ENCODE results near the gene MRFAP1L1.

Gene MRFAP1L1

DNA sequence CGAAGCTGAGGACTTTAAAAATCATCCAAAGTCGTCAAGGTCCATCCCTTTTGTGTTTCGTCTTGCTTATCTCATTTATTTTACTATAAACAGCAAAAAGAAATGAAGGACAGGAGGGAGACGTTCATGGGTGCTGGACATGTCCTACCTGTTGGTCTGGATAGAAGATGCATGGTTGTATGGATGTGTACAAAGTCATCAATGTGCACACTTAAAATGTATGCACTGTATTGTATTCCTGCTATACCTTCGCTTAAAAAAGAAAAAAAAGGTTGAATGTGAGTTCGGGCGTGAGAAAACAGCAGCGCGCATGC, 6.0 kb upstream of the MRFAP1L1 start:
- no peak for DNase-seq

DNA sequence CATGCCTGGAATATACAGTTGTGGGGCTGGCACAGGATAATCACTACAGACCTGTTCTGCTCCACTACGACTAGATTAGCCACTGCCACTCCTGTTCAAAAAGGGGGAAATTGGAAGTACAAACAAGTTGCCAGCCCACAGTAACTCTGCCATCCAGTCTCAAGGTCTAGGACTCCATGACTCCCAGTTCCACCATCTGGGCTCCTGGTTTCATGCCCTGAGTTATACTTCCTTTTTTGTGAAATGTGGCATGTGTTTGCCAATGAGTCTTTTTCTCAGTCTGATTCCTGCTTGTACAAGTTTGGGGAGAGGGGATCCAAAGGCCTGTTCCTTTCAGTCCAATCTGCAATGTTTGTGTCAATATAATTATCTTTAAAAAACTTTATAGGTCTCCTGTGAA, 5.3 kb upstream of the MRFAP1L1 start:
- no peak for DNase-seq

DNA sequence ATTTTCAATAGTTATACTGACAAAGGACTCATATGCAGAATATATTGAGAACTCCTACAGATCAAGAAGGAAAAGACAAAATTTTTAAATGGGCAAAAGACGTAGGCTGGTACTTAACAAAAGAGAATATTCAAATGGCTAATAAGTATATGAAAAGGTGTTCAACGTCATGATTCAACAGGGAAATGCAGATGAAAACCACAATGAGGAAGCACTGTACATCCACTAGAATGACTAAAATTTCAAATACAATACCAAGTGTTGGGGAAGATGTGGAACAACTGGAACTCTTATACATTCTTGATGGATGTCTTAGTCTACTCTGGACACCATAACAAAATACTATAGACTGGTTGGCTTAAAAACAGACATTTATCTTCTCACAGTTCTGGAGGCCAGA, 1.3 kb upstream of the MRFAP1L1 start:
- no peak for DNase-seq

DNA sequence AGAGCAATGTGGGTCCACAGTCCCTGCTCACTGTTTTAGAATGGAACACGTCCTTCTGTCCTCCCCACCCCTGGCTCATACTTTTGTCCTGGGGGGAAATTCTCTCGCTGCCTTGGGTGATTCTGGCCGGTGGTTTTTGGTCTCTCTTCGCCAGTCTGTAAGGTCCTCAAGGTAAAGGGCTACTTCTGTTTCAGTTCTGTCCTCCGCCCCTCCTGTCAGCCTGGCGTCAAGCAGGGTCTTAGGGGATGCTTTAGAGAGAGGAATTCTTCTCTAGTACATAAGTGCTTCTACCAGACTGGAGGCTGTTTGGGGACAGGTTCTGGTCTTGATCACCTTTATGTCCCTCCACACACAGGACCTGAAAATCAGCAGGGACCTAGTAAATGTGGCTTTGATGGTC, 617 bp upstream of the MRFAP1L1 start:
- DNase-seq = no peak

DNA sequence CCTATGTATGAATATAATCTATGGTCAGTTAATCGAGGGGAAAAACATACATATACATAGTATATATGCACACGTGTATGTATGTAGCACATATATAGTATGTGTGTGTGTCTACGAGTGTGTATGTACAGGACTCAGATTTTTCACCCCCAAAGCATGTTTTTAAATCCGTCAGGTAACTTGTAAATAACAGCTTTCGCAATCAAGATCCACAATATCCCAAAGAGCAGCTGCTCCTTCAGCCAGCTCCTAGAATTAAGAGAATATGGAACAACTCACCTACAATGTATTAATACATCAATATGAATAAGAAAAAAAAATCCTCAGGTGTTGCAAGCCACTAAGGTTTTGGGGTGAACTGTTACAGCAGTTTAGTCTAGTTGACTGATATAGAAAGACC, 3.5 kb downstream of the MRFAP1L1 start:
- DNase-seq = no peak

DNA sequence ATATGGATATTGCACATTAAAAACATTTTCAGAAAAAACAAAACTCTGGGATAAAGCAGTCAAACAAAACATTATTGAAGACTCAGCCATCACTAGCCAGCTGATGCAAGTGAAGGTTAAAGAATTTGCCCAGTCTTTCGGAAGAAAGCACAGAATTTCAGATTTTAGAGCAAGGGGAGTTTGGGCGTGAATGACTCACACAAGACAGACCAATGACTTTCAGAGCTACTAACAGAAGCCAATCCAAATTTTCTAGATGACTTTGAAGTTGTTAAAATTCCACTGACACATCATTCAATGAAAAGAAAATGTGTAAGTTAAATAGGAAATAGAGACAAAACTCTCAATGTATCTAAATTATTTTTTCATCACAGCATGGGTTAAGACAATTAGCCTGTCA, 4.0 kb downstream of the MRFAP1L1 start:
- DNase-seq = no peak

DNA sequence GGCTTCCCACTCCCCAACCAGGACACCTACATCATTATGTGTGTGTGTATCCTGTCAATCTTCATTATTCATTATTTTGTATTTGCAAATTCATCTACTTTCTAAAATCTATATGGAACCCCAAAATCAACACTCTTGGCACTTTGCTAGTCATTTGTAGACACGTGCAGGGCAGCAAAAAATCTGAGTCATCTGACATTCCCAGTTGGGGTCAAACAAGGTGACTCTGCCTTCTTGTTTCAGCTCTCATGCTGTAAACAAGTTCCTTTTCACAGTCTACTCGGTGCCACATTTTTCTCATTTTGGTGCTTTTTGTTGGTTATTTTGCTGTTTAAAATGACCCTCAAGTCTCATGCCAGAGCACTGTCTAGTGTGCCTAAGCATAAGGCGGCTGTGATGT, 5.9 kb downstream of the MRFAP1L1 start:
- DNase-seq = no peak

DNA sequence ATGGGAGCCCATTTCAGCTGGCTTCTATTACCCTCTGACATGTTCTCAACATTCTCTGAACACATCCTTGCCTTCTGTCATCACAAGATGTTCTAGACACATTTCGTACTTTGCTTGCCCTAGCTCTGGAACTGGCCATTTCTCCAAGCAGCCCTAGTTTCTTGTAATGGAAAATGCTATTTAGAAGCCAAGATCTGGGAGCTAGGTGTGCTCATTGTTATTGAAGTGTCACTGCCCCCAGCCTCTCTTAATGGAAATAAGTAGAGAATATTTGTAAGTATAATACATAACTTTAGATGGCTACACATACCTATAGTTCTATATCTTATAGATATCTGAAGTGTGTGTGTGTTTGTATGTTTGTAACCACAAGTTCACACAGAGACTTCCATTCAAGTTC, 6.9 kb downstream of the MRFAP1L1 start:
- no peak for DNase-seq

DNA sequence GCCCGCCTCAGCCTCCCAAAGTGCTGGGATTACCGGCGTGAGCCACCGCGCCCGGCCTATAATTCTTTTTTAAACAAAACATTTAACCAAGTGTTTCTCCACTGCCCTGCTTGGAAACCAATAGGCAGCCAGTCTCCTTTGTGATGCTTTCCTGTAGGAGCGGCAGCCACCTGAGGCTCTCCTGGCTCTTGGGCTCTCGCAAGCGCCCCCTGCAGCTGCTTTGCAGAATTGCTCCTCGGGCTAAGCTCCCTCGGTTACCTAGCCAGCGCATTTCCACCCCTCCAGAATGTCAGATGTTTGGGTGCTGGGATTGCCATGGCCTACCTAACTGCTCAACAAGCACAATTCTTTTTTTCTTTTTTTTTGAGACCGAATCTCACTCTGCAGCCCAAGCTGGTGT, 8.3 kb downstream of the MRFAP1L1 start:
- no peak for DNase-seq

DNA sequence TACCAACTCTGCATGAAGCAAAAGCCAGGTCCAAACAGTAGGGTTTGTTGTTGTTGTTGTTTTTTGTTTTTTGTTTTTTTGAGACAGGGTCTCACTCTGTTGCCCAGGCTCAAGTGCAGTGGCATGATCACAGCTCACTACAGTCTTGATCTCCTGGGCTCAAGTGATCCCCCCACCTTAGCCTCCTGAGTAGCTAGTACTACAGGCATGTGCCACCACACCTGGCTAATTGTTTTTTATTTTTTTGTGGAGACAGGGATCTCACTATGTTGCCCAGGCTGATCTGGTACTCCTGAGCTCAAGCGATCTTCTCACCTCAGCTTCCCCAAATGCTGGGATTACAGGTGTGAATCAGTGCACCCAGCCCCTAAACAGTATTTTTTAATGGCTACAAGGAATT, 9.8 kb downstream of the MRFAP1L1 start:
- no peak for DNase-seq

DNA sequence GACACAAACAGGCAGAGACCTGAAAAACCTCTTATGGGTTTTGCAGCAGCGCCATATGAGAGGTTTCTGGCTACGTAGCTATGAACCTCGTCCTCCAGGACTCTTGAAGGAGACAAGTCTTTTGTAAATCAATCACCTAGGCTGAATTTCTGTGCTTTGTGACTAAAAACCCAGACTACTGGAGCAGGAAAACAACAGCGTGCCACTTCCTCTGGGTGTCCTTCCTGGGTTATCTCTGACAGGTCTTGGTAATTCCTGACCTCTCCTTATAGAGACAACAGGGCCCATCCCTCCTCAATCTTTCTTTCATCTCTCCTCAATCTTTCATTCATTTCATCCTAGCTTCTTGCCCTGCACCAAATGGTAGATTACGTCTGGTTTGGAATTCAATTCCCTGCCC, 10.3 kb downstream of the MRFAP1L1 start:
- no peak for DNase-seq

DNA sequence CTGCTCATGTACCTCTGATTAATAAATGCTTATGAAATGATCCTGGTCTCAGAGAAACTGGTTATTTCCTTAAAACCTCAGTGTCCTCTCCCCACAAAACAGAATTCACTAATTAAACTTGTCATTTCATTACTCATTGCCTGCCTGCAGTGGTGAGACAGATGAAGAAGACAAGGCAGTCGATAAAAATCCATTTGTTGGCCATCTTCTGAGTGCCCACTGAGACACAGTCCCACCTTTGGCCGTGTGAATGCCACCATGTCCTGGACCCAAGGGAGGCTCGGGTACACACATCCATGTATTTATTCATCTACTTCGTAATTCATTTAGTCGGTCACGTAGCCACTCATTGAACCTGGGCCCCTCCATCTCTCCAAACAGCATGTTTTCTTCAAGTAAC, 12.5 kb downstream of the MRFAP1L1 start:
- DNase-seq = no peak

DNA sequence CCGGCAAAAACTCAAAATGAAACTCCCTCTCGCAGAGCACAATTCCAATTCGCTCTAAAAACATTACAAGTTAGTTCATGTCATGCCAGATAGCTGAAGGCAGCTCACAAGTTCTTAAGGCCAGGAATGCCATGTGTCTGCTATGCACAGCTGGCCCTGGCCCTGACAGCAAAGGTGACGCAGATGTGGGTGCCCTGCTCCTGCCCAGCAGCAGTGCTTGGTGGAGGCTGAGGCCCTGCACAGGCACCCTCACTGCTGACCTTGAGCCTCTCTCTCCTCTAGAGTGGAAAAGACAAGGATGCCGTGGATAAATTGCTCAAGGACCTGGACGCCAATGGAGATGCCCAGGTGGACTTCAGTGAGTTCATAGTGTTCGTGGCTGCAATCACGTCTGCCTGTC, 13.1 kb downstream of the MRFAP1L1 start:
- DNase-seq = no peak

DNA sequence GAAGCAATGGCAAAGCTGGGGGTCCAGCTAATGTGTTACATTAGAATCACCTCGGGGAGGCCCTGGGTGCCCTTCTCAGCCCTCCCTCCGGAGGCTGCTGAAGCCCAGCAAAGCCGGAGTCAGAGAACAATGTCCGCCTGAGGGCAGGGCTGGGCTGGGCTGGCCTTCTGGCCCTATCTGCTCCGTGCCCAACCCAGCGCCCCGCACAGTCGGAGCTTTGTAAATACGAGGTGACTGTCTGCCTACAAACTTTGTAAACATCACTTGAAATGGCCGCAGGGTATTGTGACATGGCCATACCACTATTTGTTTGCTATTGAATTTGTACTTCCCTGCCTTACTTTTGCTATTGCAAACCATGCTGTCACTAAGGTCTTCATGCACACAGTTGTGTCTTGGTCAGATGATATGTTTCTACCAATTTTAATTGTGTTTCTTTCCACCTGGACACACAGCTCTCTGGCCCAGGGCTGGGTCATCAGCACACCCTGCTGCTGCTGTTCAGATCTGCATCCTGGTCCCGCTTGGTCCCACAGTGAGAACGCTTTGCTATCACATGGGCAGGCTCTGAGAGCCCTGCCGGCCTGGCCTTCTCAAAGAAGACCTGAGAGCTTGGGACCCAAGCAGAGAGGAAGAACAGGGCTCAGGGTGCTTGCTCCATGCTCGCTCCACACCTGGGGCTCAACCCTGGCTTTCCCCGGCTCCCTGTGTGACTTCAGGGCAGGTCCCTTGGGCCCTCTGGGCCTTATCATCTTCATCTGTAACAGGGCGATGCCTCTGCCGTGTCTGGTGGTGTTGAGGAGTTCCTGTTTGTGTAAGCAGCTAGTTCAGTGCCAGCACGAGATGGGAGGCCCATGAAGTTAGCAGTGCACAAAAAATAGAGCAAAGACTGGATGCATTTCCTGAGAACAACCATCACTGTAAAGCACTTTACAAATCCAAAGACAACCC, 13.7 kb downstream of the MRFAP1L1 start:
- DNase-seq = no peak

DNA sequence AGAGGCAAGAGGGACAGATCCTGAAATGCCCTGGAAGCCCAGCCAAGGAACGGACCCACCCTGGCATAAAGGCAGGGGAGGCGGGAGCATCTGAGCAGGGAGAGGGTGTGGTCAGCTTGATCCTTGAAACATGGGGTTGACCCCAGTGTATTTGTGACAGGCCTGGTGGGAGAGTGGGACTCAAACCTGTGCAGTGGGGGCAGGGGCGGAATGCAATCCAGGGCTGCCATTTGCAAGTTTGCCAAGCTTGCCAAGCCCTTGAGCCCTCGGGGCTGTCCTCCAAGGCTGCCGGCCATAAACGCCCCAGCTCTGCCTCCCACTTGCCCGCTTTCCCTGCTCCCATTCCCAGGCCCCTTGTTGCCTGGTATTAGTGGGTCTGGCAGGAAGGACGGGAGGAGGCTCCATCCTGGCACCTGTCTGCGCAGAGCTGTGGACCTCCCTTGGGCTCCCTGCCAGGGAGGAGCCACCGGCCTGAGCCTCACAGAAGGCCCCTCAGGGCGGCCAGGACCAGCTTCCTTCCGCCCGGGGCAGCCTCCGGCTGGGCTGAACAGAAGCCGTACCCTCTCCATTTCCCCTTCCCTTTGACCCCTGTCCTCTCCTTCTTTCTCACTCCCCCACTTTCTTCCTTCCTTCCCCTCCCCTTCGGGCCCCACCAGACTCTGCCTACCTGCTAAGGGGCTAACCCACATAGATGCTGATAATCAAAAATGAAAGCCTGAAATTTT, 15.3 kb downstream of the MRFAP1L1 start:
- no peak for DNase-seq

DNA sequence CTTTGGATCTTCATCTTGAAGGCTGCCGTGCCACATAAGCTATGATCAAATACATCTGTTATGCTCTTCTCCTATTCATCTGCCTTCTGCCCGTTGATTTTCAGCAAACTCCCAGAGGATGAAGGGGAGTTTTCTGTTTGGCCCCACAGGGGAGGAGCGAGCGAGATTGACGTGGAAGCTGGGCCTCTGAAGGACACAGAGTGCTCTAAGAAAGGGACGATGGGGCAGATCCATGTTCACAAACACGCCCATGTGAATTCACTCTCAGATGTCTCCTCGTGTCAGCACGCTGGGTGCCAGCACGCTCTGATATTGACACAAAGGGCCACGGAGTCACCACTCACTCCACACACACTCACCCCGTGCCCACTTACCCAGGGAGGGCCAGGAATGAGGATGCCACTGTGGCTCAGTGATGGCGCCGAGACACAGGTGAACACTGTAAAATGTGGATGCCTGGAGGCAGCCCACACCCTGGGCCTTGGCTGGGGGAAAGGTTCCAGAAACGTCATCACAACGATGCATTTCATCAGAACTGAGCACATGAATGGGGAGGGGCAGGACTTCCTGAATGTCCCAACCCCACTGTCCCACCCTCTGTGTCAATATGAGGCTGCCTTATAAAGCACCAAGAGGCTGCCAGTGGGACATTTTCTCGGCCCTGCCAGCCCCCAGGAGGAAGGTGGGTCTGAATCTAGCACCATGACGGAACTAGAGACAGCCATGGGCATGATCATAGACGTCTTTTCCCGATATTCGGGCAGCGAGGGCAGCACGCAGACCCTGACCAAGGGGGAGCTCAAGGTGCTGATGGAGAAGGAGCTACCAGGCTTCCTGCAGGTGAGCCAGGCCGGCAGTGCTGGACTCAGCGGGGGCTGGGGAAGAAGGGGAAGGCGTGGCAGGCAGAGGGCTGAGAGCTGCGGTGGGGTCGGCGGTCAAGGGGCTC, 16.2 kb downstream of the MRFAP1L1 start, which contains the start of gene S100P:
S100P (plus strand) TSS at position 648 of the 946 bp plus-strand sequence; CDS start at position 703, 55 bp downstream.
- no peak for DNase-seq

DNA sequence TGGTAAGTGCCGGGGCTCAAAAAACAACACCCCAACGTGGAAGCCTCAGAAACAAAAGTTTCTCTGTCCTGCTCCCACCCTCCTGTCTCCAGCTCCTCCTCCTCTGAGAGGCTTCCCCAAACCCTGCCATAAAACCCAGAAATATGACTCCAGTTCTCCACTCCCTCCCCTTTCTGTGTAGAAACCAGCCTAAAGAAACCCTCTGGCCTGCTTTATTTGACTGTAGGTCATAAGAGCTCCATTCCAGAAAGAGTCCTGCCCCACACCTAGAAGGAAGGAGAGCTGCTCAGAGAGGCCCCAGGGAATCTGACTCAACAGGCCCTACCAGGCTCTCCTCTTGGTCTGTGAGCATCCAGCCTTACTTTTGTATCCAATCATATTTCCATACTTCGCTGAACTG, 16.9 kb downstream of the MRFAP1L1 start:
- DNase-seq = peak; percentile 52

DNA sequence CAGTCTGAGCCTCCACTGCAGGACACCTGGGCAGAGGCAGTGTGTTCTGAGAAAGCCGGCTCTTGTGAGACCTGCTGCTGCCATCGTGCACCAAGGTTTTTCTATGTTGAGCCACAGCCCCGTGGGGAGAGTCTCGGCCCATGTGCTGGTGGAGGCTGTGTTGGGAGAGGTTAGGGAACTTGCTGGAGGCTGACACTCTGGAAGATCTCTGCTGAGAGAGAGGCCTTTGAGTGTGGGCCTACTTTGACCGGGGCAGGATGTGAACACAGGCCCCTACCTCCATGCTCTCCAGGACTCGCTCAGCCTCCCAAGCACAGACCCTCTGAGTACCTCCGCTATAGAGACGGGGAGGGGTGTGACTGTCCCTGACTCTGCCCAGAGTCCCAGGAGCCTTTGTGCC, 17.3 kb downstream of the MRFAP1L1 start:
- DNase-seq = no peak

DNA sequence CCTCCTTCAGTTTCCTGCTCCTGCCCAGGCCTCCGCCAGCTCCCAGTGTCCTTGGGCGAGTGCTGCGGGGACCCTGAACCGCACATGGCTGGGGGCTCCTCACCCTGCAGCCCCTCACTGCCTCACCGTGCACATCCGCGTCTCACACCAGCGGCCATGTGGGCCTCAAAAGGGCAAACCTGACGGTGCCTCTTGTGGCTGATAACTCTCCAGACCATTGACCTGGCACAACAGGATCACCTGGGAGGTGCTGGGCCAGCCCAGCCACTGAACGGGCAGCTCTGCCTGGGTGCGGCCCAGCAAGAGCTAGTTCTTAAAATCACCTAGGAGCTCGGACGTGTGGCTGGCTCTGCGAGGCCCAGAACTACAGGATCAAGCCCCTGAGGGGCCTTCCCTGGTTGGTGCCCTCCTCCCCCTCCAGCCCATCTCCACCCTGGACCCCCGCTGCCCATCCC, 20.1 kb downstream of the MRFAP1L1 start:
- DNase-seq = no peak

DNA sequence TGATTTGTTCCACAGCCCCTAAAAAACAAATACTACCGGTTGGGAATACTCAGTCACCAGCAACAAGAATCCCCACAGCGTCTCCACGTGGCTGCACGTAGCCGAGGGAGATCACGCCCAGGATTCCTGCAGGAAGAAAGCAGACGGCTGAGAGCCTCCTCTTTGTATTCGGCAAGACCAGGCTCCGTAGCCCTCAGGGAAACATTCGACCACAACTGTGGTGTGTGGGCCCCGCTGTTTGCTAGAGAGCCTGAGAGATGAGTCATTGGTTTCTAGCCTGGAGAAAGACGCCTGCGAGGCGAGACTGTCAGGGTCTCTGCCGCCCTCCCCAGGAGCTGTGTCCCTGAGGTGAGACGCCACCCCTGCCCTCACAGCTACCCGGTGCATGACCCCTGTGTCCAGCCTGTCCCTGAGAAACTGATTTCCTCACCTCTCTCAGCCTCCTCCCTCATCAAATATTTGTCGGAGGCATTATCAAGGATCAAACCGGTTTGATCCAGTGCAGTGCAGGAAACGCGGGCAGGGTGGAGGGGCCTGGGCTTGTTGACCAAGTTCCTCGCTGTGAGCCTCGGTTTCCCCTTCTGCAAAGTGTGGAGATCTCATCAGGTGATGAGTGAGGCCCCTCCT, 20.7 kb downstream of the MRFAP1L1 start:
- DNase-seq = peak; percentile 97

DNA sequence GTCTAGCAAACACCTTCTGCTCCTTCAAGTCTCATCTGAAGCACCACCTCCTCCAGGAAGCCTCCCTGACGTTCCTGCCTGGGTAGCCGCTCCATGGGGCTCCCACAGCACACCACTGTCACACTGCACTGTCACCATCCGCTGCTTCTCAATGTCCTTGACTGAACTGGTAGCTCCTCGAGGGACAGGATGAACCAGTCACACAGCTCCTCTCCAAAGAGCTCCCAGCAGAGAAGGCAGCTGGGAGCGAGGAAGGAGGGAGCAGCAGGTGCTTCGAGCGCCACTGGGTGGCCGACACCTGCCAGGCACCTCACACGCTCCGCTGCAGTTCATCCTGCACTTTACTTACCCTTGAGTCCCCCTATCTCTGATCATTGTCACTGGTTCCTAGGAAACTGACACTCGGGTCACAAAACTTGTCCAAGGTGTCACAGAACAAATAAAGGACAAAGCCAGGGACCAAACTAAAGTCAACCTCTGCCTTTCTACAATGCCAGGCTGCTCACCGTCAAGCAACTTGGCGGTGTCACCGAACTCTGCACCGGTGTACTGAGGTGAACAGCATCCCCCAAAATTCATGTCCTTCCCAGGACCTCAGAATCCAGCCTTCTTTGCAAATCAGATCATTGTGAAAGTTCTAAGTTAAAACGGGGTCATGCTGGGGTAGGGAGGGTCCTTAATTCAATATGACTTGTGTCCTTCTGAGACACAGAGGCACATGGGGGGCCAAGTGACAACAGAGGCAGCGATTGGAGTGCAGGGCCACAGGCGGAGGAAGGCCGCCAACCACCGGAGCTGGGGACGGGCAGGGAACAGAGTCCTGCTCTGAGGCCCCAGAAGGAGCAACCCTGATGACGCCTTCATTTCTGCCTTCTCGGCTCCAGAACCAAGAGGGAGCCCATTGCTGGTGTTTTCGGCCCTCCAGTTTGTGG, 21.5 kb downstream of the MRFAP1L1 start:
- no peak for DNase-seq

Data from fibroblast of skin of right biceps (primary cell).